ENCODE data around the gene PTDSS2.

Gene PTDSS2

GRCh38 chr11:488579-488978 is 38.5 kb downstream of the PTDSS2 start:
- H3K9me3 ChIP-seq (ENCODE audit: insufficient read depth, low read depth, low read length) = no peaks in the 10 kb centered on the region
- H4K20me1 ChIP-seq (ENCODE audit: insufficient read depth, low read length, poor library complexity, severe bottlenecking) = no peaks in the 10 kb centered on the region
- H3K4me2 ChIP-seq (ENCODE audit: low read depth, low read length, poor library complexity, severe bottlenecking) = no peak overlapping the region
- no peak overlapping the region for H2AFZ ChIP-seq (ENCODE audit: low read length)
- TF ChIP-seq CTCF (conservative IDR thresholded peaks at IDR 0.05; ENCODE audit: low read length) = no peak
- TF ChIP-seq EZH2phosphoT487 (IDR thresholded peaks at IDR 0.05; ENCODE audit: borderline replicate concordance) = no peak
- no peaks in the 10 kb centered on the region for H3K4me1 ChIP-seq (ENCODE audit: insufficient read depth, low read length, poor library complexity, severe bottlenecking)
- no peak overlapping the region for H3K4me3 ChIP-seq (ENCODE audit: low read length, poor library complexity, severe bottlenecking)
- no peak overlapping the region for H3K9ac ChIP-seq (ENCODE audit: low read depth, low read length, poor library complexity, severe bottlenecking)
- H3F3A ChIP-seq (ENCODE audit: low read depth) = no peaks in the 10 kb centered on the region
- H3K36me3 ChIP-seq (ENCODE audit: insufficient read depth, low read length) = peaks cover 17% of the 10 kb centered on the region; the same call in 1 of the 2 replicates
- no peaks in the 10 kb centered on the region for H3K79me2 ChIP-seq (ENCODE audit: insufficient read depth, low read length)
- H3K27me3 ChIP-seq (ENCODE audit: insufficient read depth, low read length, poor library complexity, severe bottlenecking) = no peaks in the 10 kb centered on the region
- H3K9me2 ChIP-seq (replicated peaks; ENCODE audit: low read depth, low read length) = no peaks in the 10 kb centered on the region

- TF ChIP-seq CTCF (conservative IDR thresholded peaks at IDR 0.05; ENCODE audit: low read length) (no peak), EZH2phosphoT487 (IDR thresholded peaks at IDR 0.05; ENCODE audit: borderline replicate concordance) (no peak)
- Histone ChIP-seq H3K4me3 (ENCODE audit: low read length, poor library complexity, severe bottlenecking) (no peak overlapping the region), H3K4me1 (ENCODE audit: insufficient read depth, low read length, poor library complexity, severe bottlenecking) (no peaks in the 10 kb centered on the region), H3K9ac (ENCODE audit: low read depth, low read length, poor library complexity, severe bottlenecking) (no peak overlapping the region), H3K4me2 (ENCODE audit: low read depth, low read length, poor library complexity, severe bottlenecking) (no peak overlapping the region), H4K20me1 (ENCODE audit: insufficient read depth, low read length, poor library complexity, severe bottlenecking) (no peaks in the 10 kb centered on the region), H3K9me3 (ENCODE audit: insufficient read depth, low read depth, low read length) (no peaks in the 10 kb centered on the region), H3K79me2 (ENCODE audit: insufficient read depth, low read length) (no peaks in the 10 kb centered on the region), H3K27me3 (ENCODE audit: insufficient read depth, low read length, poor library complexity, severe bottlenecking) (no peaks in the 10 kb centered on the region), H3K36me3 (ENCODE audit: insufficient read depth, low read length) (peaks cover 17% of the 10 kb centered on the region; the same call in 1 of the 2 replicates), H3F3A (ENCODE audit: low read depth) (no peaks in the 10 kb centered on the region), H2AFZ (ENCODE audit: low read length) (no peak overlapping the region), H3K9me2 (replicated peaks; ENCODE audit: low read depth, low read length) (no peaks in the 10 kb centered on the region)
Observed at GRCh38 chr11:488992-489391, 38.9 kb downstream of the PTDSS2 start.

GRCh38 chr11:489610-490185 is 39.6 kb downstream of the PTDSS2 start:
- Histone ChIP-seq H3K9me2 (replicated peaks; ENCODE audit: low read depth, low read length) (no peaks in the 10 kb centered on the region), H3K4me1 (ENCODE audit: insufficient read depth, low read length, poor library complexity, severe bottlenecking) (no peaks in the 10 kb centered on the region), H3K79me2 (ENCODE audit: insufficient read depth, low read length) (no peaks in the 10 kb centered on the region), H3K36me3 (ENCODE audit: insufficient read depth, low read length) (peaks cover 20% of the 10 kb centered on the region; the same call in 1 of the 2 replicates), H3K9ac (ENCODE audit: low read depth, low read length, poor library complexity, severe bottlenecking) (no peak overlapping the region), H3K27me3 (ENCODE audit: insufficient read depth, low read length, poor library complexity, severe bottlenecking) (no peaks in the 10 kb centered on the region), H3K4me3 (ENCODE audit: low read length, poor library complexity, severe bottlenecking) (no peak overlapping the region), H3F3A (ENCODE audit: low read depth) (no peaks in the 10 kb centered on the region), H3K9me3 (ENCODE audit: insufficient read depth, low read depth, low read length) (no peaks in the 10 kb centered on the region), H3K4me2 (ENCODE audit: low read depth, low read length, poor library complexity, severe bottlenecking) (no peak overlapping the region), H2AFZ (ENCODE audit: low read length) (no peak overlapping the region), H4K20me1 (ENCODE audit: insufficient read depth, low read length, poor library complexity, severe bottlenecking) (no peaks in the 10 kb centered on the region)
- no peak for TF ChIP-seq CTCF (conservative IDR thresholded peaks at IDR 0.05; ENCODE audit: low read length)
- TF ChIP-seq EZH2phosphoT487 (IDR thresholded peaks at IDR 0.05; ENCODE audit: borderline replicate concordance) = no peak
